ENCODE results near the gene KRT4. TPM values are rescaled to one million over a fixed set of nuclear protein-coding genes. Genes with fewer than 3 reads are reported as not detected.

KRT4 gene
- total RNA-seq, 4 donors from 2014 or later = 3.5 to 227 (median 10.8) TPM

GRCh38 chr12:52788192-52788875 lies 25.6 kb downstream of the KRT4 start:
- ATAC-seq = no peak
- 81 to 100% methylated on average over 1 to 4 of the region's 6 CpGs for WGBS, 2 donors (ENCODE audit: low coverage in 1 of 2)
- Histone ChIP-seq H3K27me3 (peaks cover 70% of the 10 kb centered on the region), H3K27ac (no peak overlapping the region), H3K4me1 (peaks cover 0 to 10% (median 0%) of the 10 kb centered on the region in 3 donors), H3K4me3 (no peak overlapping the region), H3K9me3 (no peaks in the 10 kb centered on the region), H3K36me3 (no peaks in the 10 kb centered on the region)
- TF ChIP-seq CTCF (IDR thresholded peaks at IDR 0.05) = no peak
- TF ChIP-seq POLR2A (IDR thresholded peaks at IDR 0.05) = no peak
- TF ChIP-seq EP300 (IDR thresholded peaks at IDR 0.05) = no peak
- no peak for TF ChIP-seq POLR2AphosphoS5 (IDR thresholded peaks at IDR 0.05)

- no peak overlapping the region for H3K27ac ChIP-seq
- 63 to 66% methylated on average over 5 of the region's 6 CpGs for WGBS, 2 donors (ENCODE audit: low coverage in 1 of 2)
- no peak for ATAC-seq
- no peaks in the 10 kb centered on the region for H3K9me3 ChIP-seq
- H3K36me3 ChIP-seq = no peaks in the 10 kb centered on the region
- peaks cover 0 to 10% (median 0%) of the 10 kb centered on the region in 3 donors for H3K4me1 ChIP-seq
- TF ChIP-seq CTCF (IDR thresholded peaks at IDR 0.05) (no peak), POLR2A (IDR thresholded peaks at IDR 0.05) (no peak), EP300 (IDR thresholded peaks at IDR 0.05) (no peak), POLR2AphosphoS5 (IDR thresholded peaks at IDR 0.05) (no peak)
- H3K27me3 ChIP-seq = peaks cover 64% of the 10 kb centered on the region
- no peak overlapping the region for H3K4me3 ChIP-seq
Observed at GRCh38 chr12:52787324-52788191, 26.4 kb downstream of the KRT4 start.

GRCh38 chr12:52784909-52785308 lies 29.0 kb downstream of the KRT4 start:
- no peak for ATAC-seq
- Histone ChIP-seq H3K27me3 (peaks cover 51% of the 10 kb centered on the region), H3K4me1 (peaks cover 0 to 4% (median 0%) of the 10 kb centered on the region in 3 donors), H3K36me3 (no peaks in the 10 kb centered on the region), H3K27ac (no peak overlapping the region), H3K4me3 (no peak overlapping the region), H3K9me3 (no peaks in the 10 kb centered on the region)
- TF ChIP-seq POLR2A (IDR thresholded peaks at IDR 0.05) = no peak
- TF ChIP-seq EP300 (IDR thresholded peaks at IDR 0.05) = no peak
- no peak for TF ChIP-seq CTCF (IDR thresholded peaks at IDR 0.05)
- TF ChIP-seq POLR2AphosphoS5 (IDR thresholded peaks at IDR 0.05) = no peak
- 57% methylated on average over 2 of the region's 3 CpGs; no CpG with 5 or more reads in 1 of the 2 donors for WGBS, 2 donors (ENCODE audit: low coverage in 1 of 2)

GRCh38 chr12:52783563-52784316 lies 30.2 kb downstream of the KRT4 start:
- no peak overlapping the region for H3K4me3 ChIP-seq
- H3K4me1 ChIP-seq = no peaks in the 10 kb centered on the region
- no peak overlapping the region for H3K27ac ChIP-seq
- peaks cover 42% of the 10 kb centered on the region for H3K27me3 ChIP-seq
- TF ChIP-seq POLR2A (IDR thresholded peaks at IDR 0.05) = no peak
- no peak for TF ChIP-seq EP300 (IDR thresholded peaks at IDR 0.05)
- no peak for TF ChIP-seq CTCF (IDR thresholded peaks at IDR 0.05)
- TF ChIP-seq POLR2AphosphoS5 (IDR thresholded peaks at IDR 0.05) = no peak
- no peaks in the 10 kb centered on the region for H3K36me3 ChIP-seq
- 72 to 76% methylated on average over 5 of the region's 7 CpGs for WGBS, 2 donors (ENCODE audit: low coverage in 1 of 2)
- ATAC-seq = no peak
- no peaks in the 10 kb centered on the region for H3K9me3 ChIP-seq

All from gastroesophageal sphincter (tissue), 4 donors.